CD4-positive, alpha-beta T cell treated with Interleukin-6 for 4 hours (primary cell): ENCODE measurements around the gene ZNF239.
"Not testable (repeated sequence)": the region's sequence is repeated elsewhere in the genome, so short reads cannot be mapped to it uniquely, and the experiment has no call there.

Source experiments
- DNase-seq: peaks from one replicate; pipeline ENCODE4 v3.0.0-alpha.2; 2020; ENCODE audit warnings: mixed read lengths

The ZNF239 gene

DNA sequence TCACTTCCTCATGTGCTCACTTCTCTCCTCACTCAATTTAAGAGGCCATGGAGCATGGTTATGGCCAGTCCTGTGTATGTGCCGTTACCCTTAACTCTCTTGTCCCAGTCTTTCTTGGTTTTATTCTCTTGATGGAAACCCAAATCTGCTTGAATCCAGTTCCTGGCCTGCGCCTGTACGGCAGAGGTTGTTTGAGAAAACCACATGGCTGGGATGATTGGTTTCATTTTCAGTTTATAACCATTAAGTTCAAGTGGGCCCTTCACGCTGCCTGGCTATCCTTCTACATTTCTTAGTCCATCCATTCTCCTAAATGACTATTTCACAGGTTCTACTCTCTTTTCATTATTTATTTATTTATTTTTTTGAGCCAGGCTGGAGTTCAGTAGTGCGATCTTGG lies 1.6 kb upstream of the ZNF239 start:
- DNase-seq: peak; percentile 23

DNA sequence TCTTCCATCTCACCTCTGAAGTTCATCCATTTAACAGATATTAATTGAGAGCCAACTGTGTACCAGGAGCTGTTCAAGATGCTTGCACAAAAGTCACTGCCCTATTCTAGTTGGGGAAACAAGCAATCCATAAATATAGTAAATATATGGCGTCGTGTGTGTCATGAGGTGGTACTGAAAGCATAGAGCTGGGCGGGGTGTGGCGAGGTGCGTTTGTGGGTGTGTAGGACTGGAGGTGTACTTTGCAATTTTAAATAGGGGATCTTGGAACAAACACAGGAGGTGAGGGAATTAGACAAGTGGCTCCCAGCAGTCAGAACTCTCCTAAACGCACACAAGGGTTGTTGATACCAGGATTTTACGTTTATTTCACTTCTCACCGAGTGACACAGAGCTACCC lies 490 bp upstream of the ZNF239 start:
- no peak for DNase-seq

DNA sequence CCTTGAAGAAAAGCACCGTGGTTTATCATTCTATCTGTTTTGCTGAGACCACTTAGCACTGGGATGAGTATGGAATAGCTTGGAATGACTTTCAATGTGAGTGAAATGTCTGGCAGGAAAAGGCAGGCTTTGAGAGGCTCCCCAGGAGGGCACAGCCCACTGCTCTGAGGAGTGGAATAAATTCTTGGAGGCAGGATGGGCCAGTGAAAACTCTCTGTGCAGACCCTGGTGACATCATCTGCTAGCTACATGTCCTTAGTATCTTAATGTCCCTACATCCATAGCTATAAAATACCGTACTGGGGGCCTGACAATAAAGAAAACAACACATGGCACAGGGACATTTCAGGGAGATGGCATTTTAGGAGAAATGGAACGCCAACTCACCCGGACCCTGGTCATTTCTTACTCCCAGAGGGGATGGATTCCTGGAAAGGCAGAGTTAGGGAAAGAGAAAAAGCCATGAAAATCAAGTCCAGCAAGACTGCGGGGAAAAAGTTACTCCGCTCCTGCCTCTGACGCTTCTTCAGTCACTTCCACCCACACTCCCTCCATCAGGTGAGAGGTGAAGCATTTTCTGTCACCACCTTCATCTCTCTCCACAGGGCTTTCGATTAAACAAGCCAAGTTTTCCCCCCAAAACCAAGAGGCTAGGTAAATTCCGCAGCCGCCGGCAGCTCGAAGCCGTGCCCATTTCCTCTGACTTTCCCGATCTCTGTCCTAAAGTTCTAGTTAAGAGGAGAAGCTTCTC lies 991 bp downstream of the ZNF239 start:
- DNase-seq: no peak

DNA sequence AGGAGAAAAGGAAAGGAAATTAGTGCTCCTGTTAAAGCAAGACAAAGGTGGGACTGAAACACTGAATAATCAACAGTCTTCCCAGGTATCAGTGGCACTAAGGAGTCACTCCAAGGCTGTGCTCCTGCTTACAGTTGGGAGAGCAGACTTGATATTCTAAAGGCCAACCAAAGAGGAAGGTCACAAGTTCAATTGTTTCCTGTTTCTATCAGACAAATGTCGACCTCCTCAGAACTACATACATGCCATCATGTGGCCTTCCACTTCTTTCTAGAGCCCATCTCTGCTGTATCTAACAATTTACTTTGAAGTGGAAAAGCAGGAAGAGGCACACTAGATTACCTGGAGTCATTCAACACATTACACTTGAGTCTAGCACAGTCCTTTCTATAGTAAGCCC lies 3.4 kb downstream of the ZNF239 start:
- no peak for DNase-seq

DNA sequence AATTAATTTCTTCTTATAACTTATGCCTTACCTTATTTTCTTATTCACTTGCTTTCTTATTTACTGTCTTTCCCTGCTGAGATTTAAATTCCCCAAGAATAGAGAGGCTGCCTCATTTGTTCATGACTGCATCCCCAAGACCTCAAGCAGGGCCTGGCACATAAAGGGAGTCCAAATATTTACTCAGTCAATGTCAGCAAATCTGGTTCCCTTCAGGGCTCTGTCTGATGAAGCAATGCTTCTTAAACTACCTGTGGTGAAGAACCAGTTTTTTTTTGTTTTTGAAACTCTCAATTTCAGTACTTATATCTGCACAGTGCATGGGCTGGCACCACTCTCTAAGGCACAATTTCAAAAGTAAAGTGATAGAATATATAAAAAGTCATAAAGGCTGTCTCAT lies 4.7 kb downstream of the ZNF239 start:
- DNase-seq: no peak

DNA sequence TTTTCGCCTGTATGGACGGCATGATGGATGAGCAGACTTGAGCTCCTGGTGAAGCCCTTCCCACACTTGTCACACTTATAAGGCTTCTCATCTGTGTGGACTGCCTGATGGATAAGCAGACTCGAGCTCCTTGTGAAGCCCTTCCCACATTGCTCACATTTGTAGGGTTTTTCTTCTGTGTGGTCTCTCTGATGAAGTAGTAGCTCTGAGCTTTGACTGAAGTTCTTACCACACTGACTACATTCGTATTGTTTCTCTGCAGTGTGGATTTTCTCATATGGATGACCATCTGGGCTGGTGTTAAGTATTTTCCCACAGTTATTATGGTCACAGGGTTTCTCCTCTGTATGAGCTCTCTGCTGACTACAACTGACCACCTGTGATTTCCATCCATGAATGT lies 17.2 kb downstream of the ZNF239 start:
- no peak for DNase-seq

DNA sequence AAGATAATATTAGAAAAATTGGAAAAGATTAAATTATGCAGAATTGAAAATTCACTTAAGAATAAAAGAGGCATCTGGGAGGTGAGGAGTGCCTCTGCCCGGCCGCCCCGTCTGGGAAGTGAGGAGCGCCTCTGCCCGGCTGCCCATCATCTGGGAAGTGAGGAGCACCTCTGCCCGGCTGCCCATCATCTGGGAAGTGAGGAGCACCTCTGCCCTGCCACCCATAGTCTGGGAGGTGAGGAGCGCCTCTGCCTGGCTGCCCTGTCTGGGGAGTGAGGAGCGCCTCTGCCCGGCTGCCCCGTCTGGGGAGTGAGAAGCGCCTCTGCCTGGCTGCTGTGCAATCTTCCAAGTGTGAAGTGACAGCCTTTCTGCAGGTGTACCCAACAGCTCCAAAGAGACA lies 30.7 kb downstream of the ZNF239 start:
- DNase-seq: not testable (repeated sequence)

DNA sequence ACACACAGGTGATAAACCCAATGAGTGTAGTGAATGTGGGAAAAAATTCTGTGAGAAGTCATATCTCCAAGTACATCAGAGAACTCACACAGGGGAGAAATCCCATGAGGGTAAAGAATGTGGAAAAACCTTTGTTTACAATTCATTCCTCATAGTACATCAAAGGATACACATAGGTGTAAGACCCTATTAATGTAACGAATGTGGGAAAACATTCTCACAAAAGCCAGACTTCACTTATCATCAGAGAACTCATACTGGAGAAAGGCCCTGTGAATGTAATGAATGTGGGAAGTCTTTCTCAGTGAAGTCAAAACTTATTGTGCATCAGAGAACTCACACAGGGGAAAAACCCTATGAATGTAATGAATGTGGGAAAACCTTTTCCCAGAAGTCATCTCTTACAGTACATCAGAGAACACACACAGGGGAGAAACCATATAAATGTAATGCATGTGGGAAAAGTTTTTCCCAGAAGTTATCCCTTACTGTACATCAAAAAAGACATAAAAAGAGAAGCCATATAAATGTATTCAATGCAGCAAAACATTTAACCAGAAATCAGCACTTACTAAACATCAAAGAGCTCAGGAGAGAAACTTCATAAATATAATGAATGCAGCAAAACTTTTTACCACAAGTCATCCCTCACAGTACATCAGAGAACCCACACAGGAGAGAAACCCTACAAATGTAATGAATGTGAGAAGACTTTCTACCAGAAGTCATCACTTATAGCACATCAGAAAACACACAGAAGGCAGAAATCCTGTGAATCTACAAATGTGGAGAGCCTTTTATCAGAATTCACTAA lies 49.8 kb downstream of the ZNF239 start:
- no peak for DNase-seq
